HEK293 (cell line): Measurements from ENCODE around the gene DLD.
A peak's percentile ranks its signal among the peaks of the same experiment; 100 is the strongest.

ENCODE experiments used
- BCL11B ChIP-seq: fragments of 450-650 bp; formaldehyde crosslinking; IDR thresholded peaks from 2 replicates; pipeline ENCODE4 v1.5.1; 2016; ENCODE audit warnings: low read depth, missing biosample characterization, missing genetic modification characterization
- HIC1 ChIP-seq: fragments of 450-650 bp; formaldehyde crosslinking; IDR thresholded peaks from 2 replicates; pipeline ENCODE4 v1.5.1; 2016; ENCODE audit warnings: missing biosample characterization, missing genetic modification characterization
- TRIM28 ChIP-seq: IDR thresholded peaks from 2 replicates; pipeline ENCODE4 v1.6.1; 2011; ENCODE audit warnings: low read length, control low read depth, borderline replicate concordance
- YY1 ChIP-seq: fragments of 450-650 bp; formaldehyde crosslinking; IDR thresholded peaks from 2 replicates; pipeline ENCODE4 v1.5.1; 2018; ENCODE audit warnings: missing biosample characterization, missing genetic modification characterization
- ZBTB11 ChIP-seq: fragments of 450-650 bp; formaldehyde crosslinking; conservative IDR thresholded peaks from 2 replicates; pipeline ENCODE4 v1.5.1; 2016; ENCODE audit warnings: low read depth, missing biosample characterization, missing genetic modification characterization
- ZBTB17 ChIP-seq: fragments of 450-650 bp; formaldehyde crosslinking; IDR thresholded peaks from 2 replicates; pipeline ENCODE4 v1.5.1; 2016; ENCODE audit warnings: missing biosample characterization, missing genetic modification characterization
- ZNF114 ChIP-seq: fragments of 450-650 bp; formaldehyde crosslinking; IDR thresholded peaks from 2 replicates; pipeline ENCODE4 v1.5.0; 2017; ENCODE audit warnings: missing biosample characterization, missing genetic modification characterization
- ZNF184 ChIP-seq: fragments of 450-650 bp; IDR thresholded peaks from 2 replicates; pipeline ENCODE4 v1.5.1; 2018; ENCODE audit warnings: missing biosample characterization, mild to moderate bottlenecking, missing genetic modification characterization
- ZNF211 ChIP-seq: fragments of 450-650 bp; formaldehyde crosslinking; IDR thresholded peaks from 2 replicates; pipeline ENCODE4 v1.5.1; 2016; ENCODE audit warnings: low read depth, missing biosample characterization, missing genetic modification characterization
- ZNF23 ChIP-seq: fragments of 450-650 bp; formaldehyde crosslinking; IDR thresholded peaks from 2 replicates; pipeline ENCODE4 v1.5.1; 2016; ENCODE audit warnings: missing biosample characterization, missing genetic modification characterization, borderline replicate concordance
- ZNF280C ChIP-seq: fragments of 450-650 bp; formaldehyde crosslinking; IDR thresholded peaks from 2 replicates; pipeline ENCODE4 v1.5.1; 2016; ENCODE audit warnings: missing biosample characterization, missing genetic modification characterization
- ZNF324 ChIP-seq: fragments of 450-650 bp; formaldehyde crosslinking; IDR thresholded peaks from 2 replicates; pipeline ENCODE4 v1.5.1; 2016; ENCODE audit warnings: missing biosample characterization, missing genetic modification characterization
- ZNF426 ChIP-seq: fragments of 450-650 bp; formaldehyde crosslinking; IDR thresholded peaks from 2 replicates; pipeline ENCODE4 v1.5.1; 2017; ENCODE audit warnings: missing biosample characterization, missing genetic modification characterization, mild to moderate bottlenecking, inconsistent platforms, moderate library complexity
- ZNF501 ChIP-seq: fragments of 450-650 bp; formaldehyde crosslinking; IDR thresholded peaks from 2 replicates; pipeline ENCODE4 v1.5.1; 2016; ENCODE audit warnings: missing biosample characterization, missing genetic modification characterization
- ZNF513 ChIP-seq: fragments of 450-650 bp; IDR thresholded peaks from 2 replicates; pipeline ENCODE4 v1.5.1; 2018; ENCODE audit warnings: missing biosample characterization, missing genetic modification characterization
- ZNF580 ChIP-seq: fragments of 450-650 bp; formaldehyde crosslinking; IDR thresholded peaks from 2 replicates; pipeline ENCODE4 v1.5.1; 2016; ENCODE audit warnings: missing biosample characterization, missing genetic modification characterization
- ZNF626 ChIP-seq: fragments of 450-650 bp; sonication (Bioruptor Pico); formaldehyde crosslinking; IDR thresholded peaks from 2 replicates; pipeline ENCODE4 v1.5.1; 2018; ENCODE audit warnings: missing biosample characterization, missing genetic modification characterization, inconsistent platforms
- ZNF664 ChIP-seq: fragments of 450-650 bp; formaldehyde crosslinking; IDR thresholded peaks from 2 replicates; pipeline ENCODE4 v1.5.1; 2016; ENCODE audit warnings: missing biosample characterization, missing genetic modification characterization
- ZNF701 ChIP-seq: fragments of 450-650 bp; formaldehyde crosslinking; IDR thresholded peaks from 2 replicates; pipeline ENCODE4 v1.5.1; 2016; ENCODE audit warnings: missing biosample characterization, missing genetic modification characterization
- ZNF747 ChIP-seq: fragments of 450-650 bp; formaldehyde crosslinking; IDR thresholded peaks from 2 replicates; pipeline ENCODE4 v1.5.1; 2016; ENCODE audit warnings: missing biosample characterization, missing genetic modification characterization
- ZNF843 ChIP-seq: fragments of 450-650 bp; formaldehyde crosslinking; IDR thresholded peaks from 2 replicates; pipeline ENCODE4 v1.5.1; 2016; ENCODE audit warnings: missing biosample characterization, missing genetic modification characterization
- ZSCAN23 ChIP-seq: fragments of 450-650 bp; formaldehyde crosslinking; IDR thresholded peaks from 2 replicates; pipeline ENCODE4 v1.5.1; 2016; ENCODE audit warnings: missing biosample characterization, missing genetic modification characterization
- TF ChIP-seq, protein P1 (sequence below): fragments of 450-650 bp; formaldehyde crosslinking; IDR thresholded peaks from 2 replicates; pipeline ENCODE4 v1.5.1; 2016; ENCODE audit warnings: missing biosample characterization, missing genetic modification characterization, borderline replicate concordance

Gene DLD

DNA sequence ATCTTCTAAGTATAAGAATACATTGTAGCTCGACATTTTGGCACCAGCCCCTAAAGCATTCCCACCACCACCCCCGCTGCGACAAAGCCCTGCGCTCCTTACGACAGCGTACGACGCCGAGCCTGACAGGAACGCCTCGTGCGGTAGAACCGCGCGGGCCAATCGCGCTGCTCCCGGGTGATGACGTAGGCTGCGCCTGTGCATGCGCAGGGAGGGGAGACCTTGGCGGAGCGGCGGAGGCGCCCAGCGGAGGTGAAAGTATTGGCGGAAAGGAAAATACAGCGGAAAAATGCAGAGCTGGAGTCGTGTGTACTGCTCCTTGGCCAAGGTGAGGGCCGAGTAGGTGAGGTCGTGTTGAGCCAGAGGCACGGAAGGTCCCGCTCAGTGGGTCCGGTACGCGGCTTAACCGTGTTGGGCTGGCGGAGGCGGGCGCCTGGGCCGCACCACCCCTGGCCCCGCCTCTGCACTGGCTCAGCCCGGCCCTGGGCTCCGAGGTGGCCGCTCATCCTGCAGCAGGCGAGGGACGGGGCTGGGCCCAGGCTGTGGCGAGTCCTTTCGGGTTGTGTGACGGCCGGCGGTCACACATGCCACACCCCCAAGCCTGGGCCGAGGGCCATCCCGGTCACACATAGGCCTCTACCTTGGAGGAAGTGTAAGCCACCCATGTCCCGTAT is at the start of gene DLD (continued):
- TF ChIP-seq BCL11B (tag by site-specific recombination), result no peak
- no peak for TF ChIP-seq HIC1 (tag by site-specific recombination)
- peak; percentile 70; the same call in 1 of the 2 replicates for TF ChIP-seq ZNF580 (tag by site-specific recombination)
- TF ChIP-seq YY1, result no peak
- no peak for TF ChIP-seq ZNF211 (tag by site-specific recombination)
- no peak; the same call in 1 of the 2 replicates for TF ChIP-seq ZNF843 (tag by site-specific recombination)
- TF ChIP-seq ZNF280C (tag by site-specific recombination), result no peak
- no peak for TF ChIP-seq ZSCAN23 (tag by site-specific recombination)
- TF ChIP-seq ZNF626 (tag by site-specific recombination), result no peak
- TF ChIP-seq ZNF664 (tag by site-specific recombination), result no peak
- TF ChIP-seq TRIM28, result no peak; the same call in 1 of the 2 replicates
- no peak for TF ChIP-seq ZNF747
- peak; percentile 55 for TF ChIP-seq ZBTB17 (tag by site-specific recombination)
- TF ChIP-seq ZNF23 (tag by site-specific recombination), result no peak
- no peak for TF ChIP-seq ZNF513
- no peak for TF ChIP-seq ZNF184 (tag by site-specific recombination)
- no peak for TF ChIP-seq ZNF701
- TF ChIP-seq ZBTB11 (tag by site-specific recombination), result peak; percentile 40
- TF ChIP-seq ZNF324 (tag by site-specific recombination), result 0 out of 2 replicates have a peak, but pooled peaks have one; percentile 42
- TF ChIP-seq, protein P1, sequence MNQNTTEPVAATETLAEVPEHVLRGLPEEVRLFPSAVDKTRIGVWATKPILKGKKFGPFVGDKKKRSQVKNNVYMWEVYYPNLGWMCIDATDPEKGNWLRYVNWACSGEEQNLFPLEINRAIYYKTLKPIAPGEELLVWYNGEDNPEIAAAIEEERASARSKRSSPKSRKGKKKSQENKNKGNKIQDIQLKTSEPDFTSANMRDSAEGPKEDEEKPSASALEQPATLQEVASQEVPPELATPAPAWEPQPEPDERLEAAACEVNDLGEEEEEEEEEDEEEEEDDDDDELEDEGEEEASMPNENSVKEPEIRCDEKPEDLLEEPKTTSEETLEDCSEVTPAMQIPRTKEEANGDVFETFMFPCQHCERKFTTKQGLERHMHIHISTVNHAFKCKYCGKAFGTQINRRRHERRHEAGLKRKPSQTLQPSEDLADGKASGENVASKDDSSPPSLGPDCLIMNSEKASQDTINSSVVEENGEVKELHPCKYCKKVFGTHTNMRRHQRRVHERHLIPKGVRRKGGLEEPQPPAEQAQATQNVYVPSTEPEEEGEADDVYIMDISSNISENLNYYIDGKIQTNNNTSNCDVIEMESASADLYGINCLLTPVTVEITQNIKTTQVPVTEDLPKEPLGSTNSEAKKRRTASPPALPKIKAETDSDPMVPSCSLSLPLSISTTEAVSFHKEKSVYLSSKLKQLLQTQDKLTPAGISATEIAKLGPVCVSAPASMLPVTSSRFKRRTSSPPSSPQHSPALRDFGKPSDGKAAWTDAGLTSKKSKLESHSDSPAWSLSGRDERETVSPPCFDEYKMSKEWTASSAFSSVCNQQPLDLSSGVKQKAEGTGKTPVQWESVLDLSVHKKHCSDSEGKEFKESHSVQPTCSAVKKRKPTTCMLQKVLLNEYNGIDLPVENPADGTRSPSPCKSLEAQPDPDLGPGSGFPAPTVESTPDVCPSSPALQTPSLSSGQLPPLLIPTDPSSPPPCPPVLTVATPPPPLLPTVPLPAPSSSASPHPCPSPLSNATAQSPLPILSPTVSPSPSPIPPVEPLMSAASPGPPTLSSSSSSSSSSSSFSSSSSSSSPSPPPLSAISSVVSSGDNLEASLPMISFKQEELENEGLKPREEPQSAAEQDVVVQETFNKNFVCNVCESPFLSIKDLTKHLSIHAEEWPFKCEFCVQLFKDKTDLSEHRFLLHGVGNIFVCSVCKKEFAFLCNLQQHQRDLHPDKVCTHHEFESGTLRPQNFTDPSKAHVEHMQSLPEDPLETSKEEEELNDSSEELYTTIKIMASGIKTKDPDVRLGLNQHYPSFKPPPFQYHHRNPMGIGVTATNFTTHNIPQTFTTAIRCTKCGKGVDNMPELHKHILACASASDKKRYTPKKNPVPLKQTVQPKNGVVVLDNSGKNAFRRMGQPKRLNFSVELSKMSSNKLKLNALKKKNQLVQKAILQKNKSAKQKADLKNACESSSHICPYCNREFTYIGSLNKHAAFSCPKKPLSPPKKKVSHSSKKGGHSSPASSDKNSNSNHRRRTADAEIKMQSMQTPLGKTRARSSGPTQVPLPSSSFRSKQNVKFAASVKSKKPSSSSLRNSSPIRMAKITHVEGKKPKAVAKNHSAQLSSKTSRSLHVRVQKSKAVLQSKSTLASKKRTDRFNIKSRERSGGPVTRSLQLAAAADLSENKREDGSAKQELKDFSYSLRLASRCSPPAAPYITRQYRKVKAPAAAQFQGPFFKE (tag by site-specific recombination), result no peak
- peak; percentile 93 for TF ChIP-seq ZNF501 (tag by site-specific recombination)
- no peak for TF ChIP-seq ZNF426 (tag by site-specific recombination)
- TF ChIP-seq ZNF114 (tag by site-specific recombination), result no peak
